Stimulated activated CD8-positive, alpha-beta memory T cell treated with anti-CD3 and anti-CD28 coated beads, Interleukin-4, amount 100 ng/mL, for 24 hours (primary cell): ENCODE measurements around the gene PDE6H.
A peak's percentile ranks its signal among the peaks of the same experiment; 100 is the strongest.

Source experiments
- DNase-seq: peaks from one replicate; pipeline ENCODE4 v3.0.0-alpha.2; 2020; ENCODE audit warnings: low read depth

Gene PDE6H

GRCh38 chr12:14951851-14952250 lies 21.0 kb upstream of the PDE6H start:
- DNase-seq = no peak

GRCh38 chr12:14952299-14952921 lies 20.4 kb upstream of the PDE6H start:
- no peak for DNase-seq

DNA sequence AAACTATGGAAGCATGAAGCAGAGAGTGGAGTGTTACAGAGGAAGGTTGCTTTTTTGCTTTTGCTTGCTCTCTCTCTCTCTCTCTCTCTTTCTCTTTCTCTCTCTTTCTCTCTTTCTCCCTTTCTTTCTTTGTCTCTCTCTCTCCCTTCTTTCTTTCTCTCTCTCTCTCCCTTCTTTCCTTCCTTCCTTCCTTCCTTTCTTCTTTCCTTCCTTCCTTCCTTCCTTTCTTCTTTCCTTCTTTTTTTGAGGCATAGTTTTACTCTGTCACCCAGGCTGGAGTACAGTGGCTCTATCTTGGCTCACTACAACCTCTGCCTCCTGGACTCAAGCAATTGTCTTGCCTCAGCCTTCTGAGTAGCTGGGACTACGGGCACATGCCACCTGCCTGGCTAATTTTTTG lies 19.1 kb upstream of the PDE6H start:
- no peak for DNase-seq

DNA sequence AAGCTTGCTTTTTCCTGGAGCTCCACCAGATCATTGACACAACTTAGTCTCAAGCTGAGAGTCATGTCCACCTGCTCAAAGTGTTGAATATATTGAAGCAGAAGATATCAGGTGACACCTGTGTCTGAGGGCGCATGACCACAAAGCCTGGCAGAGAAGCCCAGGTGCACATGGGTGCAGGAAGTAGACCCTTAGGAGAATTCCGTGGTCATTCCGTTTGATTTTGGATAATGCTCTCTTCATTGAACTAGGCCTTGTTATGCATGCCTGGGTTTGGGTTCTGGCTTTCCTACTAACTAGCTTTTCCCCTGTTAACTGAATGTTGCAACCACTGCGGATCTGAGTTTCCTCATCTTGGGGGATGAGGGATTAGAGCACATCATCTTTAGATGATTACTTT lies 18.6 kb upstream of the PDE6H start:
- no peak for DNase-seq

DNA sequence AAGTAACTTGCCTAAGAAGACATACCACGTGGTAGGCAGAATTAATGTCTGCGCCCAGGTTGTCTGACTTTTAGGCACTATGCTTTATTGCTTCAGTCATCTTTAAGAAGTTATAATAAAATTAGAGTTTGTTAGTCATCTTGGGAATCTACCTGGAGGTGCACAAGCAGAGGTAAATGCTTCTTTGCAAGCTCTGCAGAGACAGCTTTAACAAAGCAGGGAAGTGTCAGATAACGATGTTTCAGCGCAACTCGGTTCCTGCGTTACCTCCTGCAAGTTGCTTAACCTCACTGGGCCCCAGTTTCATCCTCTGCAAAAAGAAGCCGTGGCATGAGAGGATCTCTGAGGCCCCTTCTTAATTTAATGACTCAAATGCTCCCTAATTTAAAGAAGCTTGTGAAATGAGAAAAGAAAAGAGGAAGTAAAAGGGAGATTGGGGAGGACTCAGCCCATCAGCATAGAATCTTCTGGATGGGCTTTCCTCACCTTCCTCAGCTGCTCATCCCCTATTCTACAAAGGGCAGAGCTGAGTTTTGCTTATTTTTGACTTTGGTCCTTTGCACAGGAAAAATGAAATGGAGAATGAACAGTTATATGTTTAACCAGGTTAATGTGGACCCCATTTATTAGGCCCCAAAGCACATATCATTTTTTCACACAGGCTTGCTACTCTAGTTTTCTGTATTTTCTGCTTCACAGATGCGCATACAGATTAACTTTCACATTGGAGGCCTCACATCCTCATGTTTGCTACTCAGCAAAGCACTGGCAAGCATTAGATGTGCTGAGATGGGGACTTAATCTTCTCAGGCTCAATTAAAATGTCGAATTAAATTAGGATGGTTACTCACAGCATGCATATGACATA lies 16.6 kb upstream of the PDE6H start:
- DNase-seq = peak; percentile 29

DNA sequence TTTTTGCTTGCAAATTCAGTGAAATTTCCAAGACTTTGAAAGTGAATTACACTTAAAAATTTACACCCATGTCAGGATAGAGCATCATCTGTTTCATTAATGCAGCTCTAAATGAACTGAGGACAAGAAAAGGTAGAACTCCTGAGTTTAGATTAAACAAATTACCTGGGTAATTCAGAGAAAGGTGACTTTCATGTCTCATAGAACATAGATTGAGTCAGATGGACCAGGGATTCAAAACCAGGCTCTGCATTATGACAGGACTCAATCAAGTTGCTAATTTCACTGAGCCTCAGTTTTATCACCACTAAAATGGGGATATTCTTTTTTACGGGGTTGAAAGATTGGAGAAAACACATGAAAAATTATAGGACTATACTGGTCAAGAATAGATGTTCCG lies 15.9 kb upstream of the PDE6H start:
- no peak for DNase-seq

GRCh38 chr12:14957551-14958168 lies 15.2 kb upstream of the PDE6H start:
- DNase-seq = no peak

GRCh38 chr12:14958361-14959125 lies 14.3 kb upstream of the PDE6H start:
- DNase-seq = no peak

GRCh38 chr12:14959126-14959440 lies 13.8 kb upstream of the PDE6H start:
- no peak for DNase-seq

DNA sequence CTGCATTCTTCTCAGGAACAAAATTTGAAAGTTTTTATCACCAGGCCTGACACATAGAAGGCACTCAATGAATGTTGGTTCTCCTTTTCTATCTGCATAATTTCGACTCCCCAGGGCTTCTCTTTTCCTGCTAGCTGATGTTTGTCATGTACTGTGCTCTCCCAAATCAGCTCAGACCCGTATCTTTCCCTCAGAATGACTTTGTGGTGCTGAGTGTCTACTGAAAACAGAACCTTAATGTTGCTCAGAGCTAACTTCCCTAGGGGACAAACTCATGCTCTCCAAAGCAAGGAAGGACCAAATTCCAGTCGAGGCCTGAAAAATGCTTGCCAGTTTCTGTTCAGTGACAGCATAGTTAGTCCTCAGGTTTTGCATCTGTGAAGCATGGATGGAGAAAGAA lies 13.4 kb upstream of the PDE6H start:
- no peak for DNase-seq

GRCh38 chr12:14959916-14960496 lies 12.8 kb upstream of the PDE6H start:
- DNase-seq = no peak

GRCh38 chr12:14960548-14961465 lies 12.0 kb upstream of the PDE6H start:
- no peak for DNase-seq

- DNase-seq = peak; percentile 31
These were observed 11.2 kb upstream of the PDE6H start, which contains the start of gene ARHGDIB for GRCh38 chr12:14961466-14962152. Gene ARHGDIB (minus strand): TSS chr12:14961601. CDS start chr12:14950712, 10,889 bp downstream.

DNA sequence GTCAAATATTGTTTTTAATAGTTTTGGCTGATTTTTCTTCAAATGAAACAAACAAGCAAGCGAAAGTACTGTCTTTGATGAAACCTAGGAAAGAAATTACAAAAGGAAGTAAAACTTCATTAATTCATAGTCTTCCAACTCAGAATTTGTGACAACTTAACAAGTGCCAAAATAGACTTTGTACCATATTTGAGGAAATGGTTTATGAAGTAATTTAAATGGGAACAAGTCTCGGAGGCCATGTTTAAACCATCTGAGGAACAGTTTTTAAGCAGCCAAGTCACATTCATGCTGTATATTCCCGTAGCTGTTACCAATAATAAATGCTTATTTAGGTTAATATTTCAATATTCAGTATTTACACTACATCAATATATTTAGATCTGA lies 10.7 kb upstream of the PDE6H start:
- DNase-seq = no peak

DNA sequence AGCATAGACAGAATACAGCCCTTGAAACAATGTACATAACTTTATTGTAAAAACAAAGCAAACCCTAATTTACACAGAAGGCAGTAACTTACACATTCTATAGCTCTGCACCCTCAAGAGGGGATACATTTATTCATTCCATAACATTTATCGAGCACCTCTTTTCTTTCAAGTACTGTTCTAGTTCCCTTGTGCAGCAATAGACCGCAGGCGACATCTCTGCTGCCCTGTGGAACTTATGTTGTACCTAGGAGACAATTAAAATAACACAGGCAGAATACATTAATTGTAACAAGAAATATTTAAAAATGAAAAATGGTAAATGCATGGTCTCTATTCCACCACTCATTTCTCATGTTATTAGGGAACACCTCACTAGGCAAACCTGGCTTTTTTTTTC lies 10.0 kb upstream of the PDE6H start:
- DNase-seq = no peak

GRCh38 chr12:14963520-14963919 lies 9.3 kb upstream of the PDE6H start:
- DNase-seq = no peak

GRCh38 chr12:14964406-14964805 lies 8.4 kb upstream of the PDE6H start:
- no peak for DNase-seq

DNA sequence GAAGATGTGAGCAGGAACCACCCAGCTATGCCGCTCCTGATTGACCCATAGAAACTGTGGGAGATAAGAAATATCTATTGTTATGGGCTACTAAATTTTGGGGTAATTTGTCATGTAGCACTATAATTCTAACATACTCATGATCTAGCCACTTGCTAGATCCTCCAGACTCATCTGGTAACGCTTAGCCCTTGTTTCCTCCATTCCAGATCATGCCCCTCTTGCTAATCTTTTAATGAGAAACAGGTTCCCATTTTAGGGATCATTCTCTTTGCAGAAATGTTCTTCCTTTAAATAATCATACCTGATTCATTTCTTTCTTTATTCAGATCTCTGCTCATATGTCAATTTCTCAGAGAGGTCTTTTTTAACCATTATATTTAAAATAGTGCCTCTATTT lies 7.6 kb upstream of the PDE6H start:
- DNase-seq = no peak

DNA sequence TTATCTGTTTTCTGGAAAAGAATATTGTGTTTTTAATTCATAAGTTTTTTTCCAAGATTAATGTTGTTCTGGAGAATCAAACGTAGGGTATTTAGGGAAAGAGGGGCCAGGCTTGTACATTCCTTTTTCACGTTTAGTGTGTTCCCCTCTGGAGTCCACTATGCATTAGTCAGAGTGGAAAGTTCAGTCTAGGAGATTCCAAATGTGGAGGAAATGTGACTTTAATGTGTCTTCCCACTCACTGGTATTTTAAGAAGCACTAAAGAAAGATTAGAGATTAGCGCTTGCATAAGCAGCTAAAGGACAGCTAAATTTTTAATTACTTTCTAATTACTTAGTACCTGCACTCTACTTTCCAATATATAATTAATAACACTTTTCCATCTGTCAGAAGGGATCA lies 4.4 kb upstream of the PDE6H start:
- DNase-seq = no peak

- DNase-seq = no peak
These were observed 2.4 kb upstream of the PDE6H start for GRCh38 chr12:14970473-14970872.

GRCh38 chr12:14974633-14975032 lies 1.8 kb downstream of the PDE6H start:
- no peak for DNase-seq
